BLaER1 (cell line): ENCODE results near the gene SNAPIN.

Experiments used
- H3K27ac ChIP-seq: shearing (Covaris generic); formaldehyde crosslinking; 2 replicates; pipeline ENCODE4 v1.8.1; 2022
- H3K27me3 ChIP-seq: shearing (Covaris generic); formaldehyde crosslinking; 2 replicates; pipeline ENCODE4 v1.8.1; 2022
- H3K36me3 ChIP-seq: shearing (Covaris generic); formaldehyde crosslinking; 2 replicates; pipeline ENCODE4 v1.8.1; 2022
- H3K4me1 ChIP-seq: shearing (Covaris generic); formaldehyde crosslinking; 2 replicates; pipeline ENCODE4 v1.8.1; 2022
- H3K4me2 ChIP-seq: shearing (Covaris generic); formaldehyde crosslinking; 2 replicates; pipeline ENCODE4 v1.8.1; 2022
- H3K4me3 ChIP-seq: shearing (Covaris generic); formaldehyde crosslinking; 2 replicates; pipeline ENCODE4 v1.8.1; 2022
- H3K9ac ChIP-seq: shearing (Covaris generic); formaldehyde crosslinking; 2 replicates; pipeline ENCODE4 v1.8.1; 2022
- H3K9me3 ChIP-seq: shearing (Covaris generic); formaldehyde crosslinking; 2 replicates; pipeline ENCODE4 v1.8.1; 2022
- H4K20me1 ChIP-seq: shearing (Covaris generic); formaldehyde crosslinking; 2 replicates; pipeline ENCODE4 v1.8.1; 2022
- Cebpa-rat ChIP-seq: shearing (Covaris generic); IDR thresholded peaks from 2 replicates; pipeline ENCODE4 v1.8.1; 2022

The SNAPIN gene

GRCh38 chr1:153614189-153614900, 44.2 kb upstream of the SNAPIN start:
- peaks cover 49% of the 10 kb centered on the region for H3K4me1 ChIP-seq
- no peaks in the 10 kb centered on the region for H4K20me1 ChIP-seq
- H3K9me3 ChIP-seq, result 0 out of 2 replicates have a peak, but pooled peaks cover 3% of the 10 kb centered on the region
- peak overlapping the region; percentile 19; the same call in 1 of the 2 replicates for H3K27ac ChIP-seq
- H3K27me3 ChIP-seq, result no peaks in the 10 kb centered on the region
- no peak for TF ChIP-seq Cebpa-rat
- H3K9ac ChIP-seq, result no peak overlapping the region
- no peak overlapping the region for H3K4me3 ChIP-seq
- H3K36me3 ChIP-seq, result peaks cover 10% of the 10 kb centered on the region
- peak overlapping the region; percentile 25 for H3K4me2 ChIP-seq

- no peak for TF ChIP-seq Cebpa-rat
- Histone ChIP-seq H3K27ac (no peak overlapping the region), H3K9me3 (peaks cover 9% of the 10 kb centered on the region; the same call in 1 of the 2 replicates), H3K36me3 (peaks cover 15% of the 10 kb centered on the region), H3K4me3 (no peak overlapping the region), H4K20me1 (no peaks in the 10 kb centered on the region), H3K4me1 (peaks cover 43% of the 10 kb centered on the region), H3K4me2 (peak overlapping the region; percentile 25), H3K9ac (no peak overlapping the region), H3K27me3 (no peaks in the 10 kb centered on the region)
Measured at GRCh38 chr1:153614906-153615305, 43.6 kb upstream of the SNAPIN start.

- Histone ChIP-seq H3K4me3 (no peak overlapping the region), H3K9me3 (peaks cover 12% of the 10 kb centered on the region; the same call in 1 of the 2 replicates), H4K20me1 (no peaks in the 10 kb centered on the region), H3K4me1 (peaks cover 38% of the 10 kb centered on the region), H3K36me3 (peaks cover 20% of the 10 kb centered on the region), H3K4me2 (no peak overlapping the region), H3K9ac (no peak overlapping the region), H3K27me3 (no peaks in the 10 kb centered on the region), H3K27ac (0 out of 2 replicates have a peak overlapping the region, but pooled peaks have one; percentile 6)
- no peak for TF ChIP-seq Cebpa-rat
Measured at GRCh38 chr1:153615406-153615805, 43.1 kb upstream of the SNAPIN start.

- TF ChIP-seq Cebpa-rat, result no peak
- H3K9me3 ChIP-seq, result peaks cover 12% of the 10 kb centered on the region; the same call in 1 of the 2 replicates
- H3K4me2 ChIP-seq, result no peak within 1 kb of the TSS
- H3K4me1 ChIP-seq, result peaks cover 37% of the 10 kb centered on the region
- no peak within 1 kb of the TSS for H3K4me3 ChIP-seq
- peaks cover 23% of the 10 kb centered on the region for H3K36me3 ChIP-seq
- H3K27ac ChIP-seq, result peak within 1 kb of the TSS; percentile 55
- H4K20me1 ChIP-seq, result no peaks in the 10 kb centered on the region
- H3K9ac ChIP-seq, result no peak within 1 kb of the TSS
- H3K27me3 ChIP-seq, result no peaks in the 10 kb centered on the region
Measured at GRCh38 chr1:153616144-153616916, 42.2 kb upstream of the SNAPIN start, which contains the start of gene S100A14. Gene S100A14 (minus strand): TSS chr1:153616325. CDS start chr1:153615858, 467 bp downstream.

DNA sequence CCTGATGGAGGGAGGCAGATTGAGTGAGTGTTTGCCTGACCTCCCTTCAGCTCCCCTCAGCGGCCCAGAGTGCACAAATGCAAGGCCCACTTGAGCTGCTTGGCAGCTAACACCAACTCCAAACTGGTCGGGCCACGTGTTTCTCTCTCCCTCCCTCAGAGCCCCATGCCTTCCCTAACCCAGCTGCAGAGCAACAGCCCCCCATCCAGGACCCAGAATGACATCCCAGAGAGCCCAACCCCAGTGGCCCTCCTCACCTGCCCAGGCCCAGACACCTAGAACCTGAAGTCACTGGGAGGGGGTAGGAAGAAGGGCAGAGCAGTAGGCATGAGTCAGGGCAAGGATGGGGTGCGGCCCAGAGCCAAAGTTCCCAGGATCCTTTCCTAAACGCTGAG, 41.6 kb upstream of the SNAPIN start:
- peaks cover 12% of the 10 kb centered on the region; the same call in 1 of the 2 replicates for H3K9me3 ChIP-seq
- H3K27ac ChIP-seq, result peak overlapping the region; percentile 55
- H3K36me3 ChIP-seq, result peaks cover 23% of the 10 kb centered on the region
- H4K20me1 ChIP-seq, result no peaks in the 10 kb centered on the region
- no peak overlapping the region for H3K4me2 ChIP-seq
- no peak overlapping the region for H3K4me3 ChIP-seq
- no peaks in the 10 kb centered on the region for H3K27me3 ChIP-seq
- TF ChIP-seq Cebpa-rat, result no peak
- H3K9ac ChIP-seq, result no peak overlapping the region
- peaks cover 43% of the 10 kb centered on the region for H3K4me1 ChIP-seq

- no peaks in the 10 kb centered on the region for H3K27me3 ChIP-seq
- peaks cover 12% of the 10 kb centered on the region; the same call in 1 of the 2 replicates for H3K9me3 ChIP-seq
Measured at GRCh38 chr1:153617663-153618062, 40.8 kb upstream of the SNAPIN start.

DNA sequence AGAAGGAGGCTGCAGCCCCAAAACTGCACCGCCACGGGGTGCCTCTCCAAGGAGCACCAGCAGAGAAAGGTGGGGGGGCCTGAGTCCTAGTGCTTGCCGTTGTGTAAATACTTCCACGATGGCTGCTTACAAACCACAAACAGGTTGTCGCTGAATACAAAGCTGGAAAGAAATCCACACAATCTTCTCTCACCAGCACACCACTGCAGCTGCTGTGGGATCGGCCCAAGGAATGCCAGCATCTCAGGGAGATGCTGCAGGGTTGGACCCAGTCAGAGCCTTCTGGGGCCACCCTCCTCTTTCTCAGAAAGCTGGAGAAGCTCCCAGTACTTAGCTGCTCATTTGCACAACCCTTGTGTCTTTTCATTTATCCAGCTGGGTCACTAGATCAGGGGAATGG, 39.3 kb upstream of the SNAPIN start:
- Histone ChIP-seq H3K27me3 (no peaks in the 10 kb centered on the region), H3K4me1 (peaks cover 63% of the 10 kb centered on the region), H3K9me3 (peaks cover 12% of the 10 kb centered on the region; the same call in 1 of the 2 replicates), H3K36me3 (peaks cover 23% of the 10 kb centered on the region), H3K4me2 (no peak overlapping the region), H4K20me1 (no peaks in the 10 kb centered on the region), H3K9ac (no peak overlapping the region), H3K4me3 (no peak overlapping the region), H3K27ac (no peak overlapping the region)
- TF ChIP-seq Cebpa-rat, result no peak

More at GRCh38 chr1:153617663-153618062, 40.8 kb upstream of the SNAPIN start:
- peaks cover 23% of the 10 kb centered on the region for H3K36me3 ChIP-seq
- peaks cover 50% of the 10 kb centered on the region for H3K4me1 ChIP-seq
- no peaks in the 10 kb centered on the region for H4K20me1 ChIP-seq
- no peak overlapping the region for H3K4me3 ChIP-seq
- no peak overlapping the region for H3K27ac ChIP-seq
- no peak for TF ChIP-seq Cebpa-rat
- H3K4me2 ChIP-seq, result peak overlapping the region; percentile 59
- H3K9ac ChIP-seq, result no peak overlapping the region; the same call in 1 of the 2 replicates

GRCh38 chr1:153623101-153623500, 35.4 kb upstream of the SNAPIN start:
- Histone ChIP-seq H3K4me3 (0 out of 2 replicates have a peak overlapping the region, but pooled peaks have one; percentile 4), H3K9ac (peak overlapping the region; percentile 36; the same call in 1 of the 2 replicates), H3K27me3 (no peaks in the 10 kb centered on the region), H3K9me3 (peaks cover 12% of the 10 kb centered on the region; the same call in 1 of the 2 replicates), H3K36me3 (peaks cover 30% of the 10 kb centered on the region), H3K27ac (peak overlapping the region; percentile 19; the same call in 1 of the 2 replicates), H4K20me1 (no peaks in the 10 kb centered on the region), H3K4me1 (peaks cover 77% of the 10 kb centered on the region), H3K4me2 (peak overlapping the region; percentile 99)
- no peak for TF ChIP-seq Cebpa-rat

DNA sequence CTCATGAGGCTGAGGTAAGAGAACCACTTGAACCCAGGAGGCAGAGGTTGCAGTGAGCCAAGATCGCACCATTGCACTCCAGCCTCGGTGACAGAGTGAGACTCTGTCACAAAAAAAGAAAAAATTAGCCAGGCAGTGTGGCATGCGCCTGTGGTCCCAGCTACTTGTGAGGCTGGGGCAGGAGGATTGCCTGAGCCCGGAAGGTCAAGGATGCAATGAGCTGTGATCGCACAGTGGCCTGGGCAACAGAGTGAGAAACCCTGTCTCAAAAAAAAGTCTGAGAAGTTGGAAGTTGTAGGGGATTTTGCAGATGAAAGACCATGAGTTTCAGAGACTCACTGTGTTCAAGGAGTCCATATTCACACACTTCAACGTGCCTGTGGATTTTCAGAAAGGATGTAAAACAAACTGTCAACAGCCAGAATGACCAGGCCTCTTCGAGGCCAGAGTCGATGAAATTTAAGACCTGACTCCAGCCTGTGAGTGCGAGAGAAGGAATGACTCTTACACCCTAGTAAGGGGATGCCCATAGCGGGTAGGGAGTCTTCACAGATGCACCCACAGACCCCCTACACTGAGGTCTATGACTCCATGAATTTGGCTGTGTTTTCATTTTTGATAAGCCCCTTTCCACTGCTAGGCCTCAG, 33.4 kb upstream of the SNAPIN start:
- Histone ChIP-seq H4K20me1 (no peaks in the 10 kb centered on the region), H3K36me3 (peaks cover 13% of the 10 kb centered on the region), H3K9me3 (peaks cover 2% of the 10 kb centered on the region; the same call in 1 of the 2 replicates), H3K4me1 (peaks cover 88% of the 10 kb centered on the region), H3K4me2 (peak overlapping the region; percentile 99), H3K27me3 (no peaks in the 10 kb centered on the region), H3K4me3 (no peak overlapping the region), H3K9ac (no peak overlapping the region), H3K27ac (no peak overlapping the region)
- no peak for TF ChIP-seq Cebpa-rat
